Suprapubic skin (tissue), 4 donors: ENCODE results near the gene PTBP3. TPM values are rescaled to one million over a fixed set of nuclear protein-coding genes. Genes with fewer than 3 reads are reported as not detected.

Experiments used
- DNase-seq, 2 donors: peaks; one replicate each; pipeline ENCODE4 v3.0.0-alpha.2; 2019; ENCODE audit warnings: low spot score in 2 of 2
- H3K27ac ChIP-seq: fragments of 200-600 bp; sonication (generic); one replicate; pipeline ENCODE4 v1.5.1; 2019
- H3K27me3 ChIP-seq: fragments of 200-600 bp; sonication (generic); one replicate; pipeline ENCODE4 v1.5.1; 2019
- H3K36me3 ChIP-seq: fragments of 200-600 bp; sonication (generic); one replicate; pipeline ENCODE4 v1.5.1; 2019
- H3K4me1 ChIP-seq: fragments of 200-600 bp; sonication (generic); one replicate; pipeline ENCODE4 v1.5.1; 2019
- H3K4me3 ChIP-seq: fragments of 200-600 bp; sonication (generic); one replicate; pipeline ENCODE4 v1.5.1; 2019; ENCODE audit warnings: mild to moderate bottlenecking
- H3K9me3 ChIP-seq: fragments of 200-600 bp; sonication (generic); one replicate; pipeline ENCODE4 v1.5.1; 2019
- EP300 ChIP-seq: sonication (generic); formaldehyde crosslinking; IDR thresholded peaks from one replicate; pipeline ENCODE4 v1.6.1; 2017; ENCODE audit warnings: antibody characterized with exemption
- POLR2A ChIP-seq, 2 donors: fragments of 450-650 bp; IDR thresholded peaks; one replicate each; pipeline ENCODE4 v1.6.1; 2017; ENCODE audit warnings: antibody characterized with exemption in 2 of 2, mild to moderate bottlenecking in 2 of 2, moderate library complexity in 2 of 2
- POLR2AphosphoS5 ChIP-seq, 3 donors: sonication (generic); formaldehyde crosslinking; IDR thresholded peaks; one replicate each; pipeline ENCODE4 v1.6.1; 2017; ENCODE audit warnings: antibody characterized with exemption in 3 of 3
- WGBS: methylation state at CpG from one replicate; pipeline ENCODE4 v1.1.5; 2018; 5-methylcytosine and 5-hydroxymethylcytosine counted together
- total RNA-seq, 4 donors: library from RNA; depleted of rRNA; stranded (reverse); fragments of >200 nt; gene quantifications; one replicate each; pipeline ENCODE4 v1.1.0, GENCODE V29; 2016
- TF ChIP-seq, protein P1 (sequence below), 2 donors: fragments of 200-600 bp in 1 of 2; fragments of 450-650 bp in 1 of 2; sonication (generic) in 1 of 2; IDR thresholded peaks; one replicate each; pipeline ENCODE4 v1.5.1; 2016 to 2019; ENCODE audit warnings: antibody characterized with exemption in 2 of 2, mild to moderate bottlenecking in 1 of 2, moderate library complexity in 1 of 2

PTBP3 gene
- total RNA-seq, 4 donors from 2014 or later, result 90.4 to 333 (median 168) TPM

- WGBS, result 84% methylated on average over 7 of the region's 7 CpGs
- H3K9me3 ChIP-seq, result no peaks in the 10 kb centered on the region
- no peak for TF ChIP-seq EP300
- no peak for TF ChIP-seq POLR2AphosphoS5 (IDR thresholded peaks at IDR 0.05)
- TF ChIP-seq POLR2A (IDR thresholded peaks at IDR 0.05), result no peak
- TF ChIP-seq, protein P1, sequence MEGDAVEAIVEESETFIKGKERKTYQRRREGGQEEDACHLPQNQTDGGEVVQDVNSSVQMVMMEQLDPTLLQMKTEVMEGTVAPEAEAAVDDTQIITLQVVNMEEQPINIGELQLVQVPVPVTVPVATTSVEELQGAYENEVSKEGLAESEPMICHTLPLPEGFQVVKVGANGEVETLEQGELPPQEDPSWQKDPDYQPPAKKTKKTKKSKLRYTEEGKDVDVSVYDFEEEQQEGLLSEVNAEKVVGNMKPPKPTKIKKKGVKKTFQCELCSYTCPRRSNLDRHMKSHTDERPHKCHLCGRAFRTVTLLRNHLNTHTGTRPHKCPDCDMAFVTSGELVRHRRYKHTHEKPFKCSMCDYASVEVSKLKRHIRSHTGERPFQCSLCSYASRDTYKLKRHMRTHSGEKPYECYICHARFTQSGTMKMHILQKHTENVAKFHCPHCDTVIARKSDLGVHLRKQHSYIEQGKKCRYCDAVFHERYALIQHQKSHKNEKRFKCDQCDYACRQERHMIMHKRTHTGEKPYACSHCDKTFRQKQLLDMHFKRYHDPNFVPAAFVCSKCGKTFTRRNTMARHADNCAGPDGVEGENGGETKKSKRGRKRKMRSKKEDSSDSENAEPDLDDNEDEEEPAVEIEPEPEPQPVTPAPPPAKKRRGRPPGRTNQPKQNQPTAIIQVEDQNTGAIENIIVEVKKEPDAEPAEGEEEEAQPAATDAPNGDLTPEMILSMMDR (IDR thresholded peaks at IDR 0.05), result no peak
- DNase-seq, result no peak
- H3K27ac ChIP-seq, result no peak overlapping the region
- peaks cover 20% of the 10 kb centered on the region for H3K4me1 ChIP-seq
- no peaks in the 10 kb centered on the region for H3K27me3 ChIP-seq
- H3K4me3 ChIP-seq, result no peak overlapping the region
- no peaks in the 10 kb centered on the region for H3K36me3 ChIP-seq
These were observed 21.3 kb downstream of the PTBP3 start for GRCh38 chr9:112312139-112312538.

GRCh38 chr9:112311497-112311896 is 21.9 kb downstream of the PTBP3 start:
- DNase-seq, result no peak
- Histone ChIP-seq H3K27me3 (no peaks in the 10 kb centered on the region), H3K9me3 (no peaks in the 10 kb centered on the region), H3K4me3 (no peak overlapping the region), H3K27ac (no peak overlapping the region), H3K36me3 (no peaks in the 10 kb centered on the region), H3K4me1 (peaks cover 20% of the 10 kb centered on the region)
- TF ChIP-seq, protein P1 (IDR thresholded peaks at IDR 0.05), result no peak
- TF ChIP-seq EP300, result no peak
- TF ChIP-seq POLR2AphosphoS5 (IDR thresholded peaks at IDR 0.05), result no peak
- TF ChIP-seq POLR2A (IDR thresholded peaks at IDR 0.05), result no peak
- 69% methylated on average over 3 of the region's 3 CpGs for WGBS

- 81% methylated on average over 4 of the region's 4 CpGs for WGBS
- Histone ChIP-seq H3K36me3 (no peaks in the 10 kb centered on the region), H3K27ac (no peak overlapping the region), H3K9me3 (no peaks in the 10 kb centered on the region), H3K4me3 (no peak overlapping the region), H3K27me3 (no peaks in the 10 kb centered on the region), H3K4me1 (peaks cover 15% of the 10 kb centered on the region)
- DNase-seq, result no peak
- TF ChIP-seq POLR2AphosphoS5 (IDR thresholded peaks at IDR 0.05) (no peak), EP300 (no peak), POLR2A (IDR thresholded peaks at IDR 0.05) (no peak)
- TF ChIP-seq, protein P1 (IDR thresholded peaks at IDR 0.05), result no peak
These were observed 22.6 kb downstream of the PTBP3 start for GRCh38 chr9:112310826-112311225.

DNA sequence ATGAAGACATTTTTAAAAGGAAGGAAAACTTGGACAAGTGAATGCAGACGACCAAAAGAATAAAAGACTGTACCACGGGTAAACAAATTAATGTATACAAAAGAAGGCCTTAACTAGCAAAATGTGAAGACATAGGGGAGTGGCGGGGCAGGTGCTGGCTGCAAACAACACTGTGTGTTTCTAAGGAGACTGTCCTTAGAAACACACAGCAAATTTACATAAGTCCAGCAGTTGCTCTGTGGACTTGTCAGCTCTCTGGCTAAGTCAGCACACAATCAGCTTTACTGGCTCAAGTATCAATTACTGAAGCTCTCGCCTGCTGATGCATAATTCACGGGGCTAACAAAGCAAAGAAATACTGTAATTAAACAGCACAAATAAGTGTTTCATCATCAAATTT is 24.8 kb downstream of the PTBP3 start:
- TF ChIP-seq, protein P1 (IDR thresholded peaks at IDR 0.05), result no peak
- no peak for TF ChIP-seq POLR2AphosphoS5 (IDR thresholded peaks at IDR 0.05)
- WGBS, result 66% methylated on average over 5 of the region's 5 CpGs
- H3K4me3 ChIP-seq, result no peak overlapping the region
- H3K27me3 ChIP-seq, result no peaks in the 10 kb centered on the region
- no peaks in the 10 kb centered on the region for H3K9me3 ChIP-seq
- no peak overlapping the region for H3K27ac ChIP-seq
- peaks cover 7% of the 10 kb centered on the region for H3K4me1 ChIP-seq
- H3K36me3 ChIP-seq, result no peaks in the 10 kb centered on the region
- no peak for DNase-seq

DNA sequence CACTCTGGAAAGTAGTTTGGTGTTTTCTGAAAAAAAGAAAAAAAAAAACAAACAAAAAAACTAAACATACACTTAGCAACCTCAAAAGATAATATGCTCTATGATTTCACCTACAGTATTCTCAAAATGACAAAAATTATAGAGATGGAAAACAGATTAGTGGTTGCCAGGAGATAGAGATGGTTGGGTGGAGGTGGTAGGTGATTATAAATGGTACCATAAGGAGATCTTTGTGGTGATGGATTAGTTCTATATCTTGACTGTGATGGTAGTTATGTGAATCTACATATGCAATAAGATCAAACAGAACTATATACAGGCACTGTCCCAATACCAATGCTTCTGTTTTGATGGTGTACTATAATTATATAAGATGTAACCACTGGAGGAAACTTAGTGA is 32.0 kb downstream of the PTBP3 start:
- Histone ChIP-seq H3K4me3 (no peak overlapping the region), H3K27me3 (no peaks in the 10 kb centered on the region), H3K9me3 (no peaks in the 10 kb centered on the region), H3K36me3 (no peaks in the 10 kb centered on the region), H3K4me1 (peaks cover 15% of the 10 kb centered on the region), H3K27ac (no peak overlapping the region)
- DNase-seq, result no peak
- no peak for TF ChIP-seq POLR2A (IDR thresholded peaks at IDR 0.05)
- no peak for TF ChIP-seq POLR2AphosphoS5 (IDR thresholded peaks at IDR 0.05)
- TF ChIP-seq, protein P1 (IDR thresholded peaks at IDR 0.05), result no peak
- no peak for TF ChIP-seq EP300
